ENCODE measurements around the gene KIAA1755. TPM values are rescaled to one million over a fixed set of nuclear protein-coding genes. Genes with fewer than 3 reads are reported as not detected.

Gene KIAA1755
- total and polyA plus RNA-seq, 12 donors, result 2.7 to 7.7 (median 5.2) TPM

- peaks cover 0 to 39% (median 13%) of the 10 kb centered on the region in 9 donors for H3K4me1 ChIP-seq
- H3K4me3 ChIP-seq, result no peak overlapping the region
- no peak overlapping the region for H3K27ac ChIP-seq
- DNase-seq (no peak), ATAC-seq (no peak)
- 82 to 86% methylated on average over 23 of the region's 23 CpGs for WGBS, 2 donors
- no peaks in the 10 kb centered on the region for H3K27me3 ChIP-seq
- intact Hi-C loops (cut with DNase I), result loop anchor here in 4 of 10 donors (5.0 to 10.0 kb wide), 5 partner anchors 38 to 651 kb away; partner anchors contain the start of genes TGM2 (in 1 of the 4) and VSTM2L (in 1 of the 4)
- no peaks in the 10 kb centered on the region for H3K9me3 ChIP-seq
- TF ChIP-seq, protein P1, sequence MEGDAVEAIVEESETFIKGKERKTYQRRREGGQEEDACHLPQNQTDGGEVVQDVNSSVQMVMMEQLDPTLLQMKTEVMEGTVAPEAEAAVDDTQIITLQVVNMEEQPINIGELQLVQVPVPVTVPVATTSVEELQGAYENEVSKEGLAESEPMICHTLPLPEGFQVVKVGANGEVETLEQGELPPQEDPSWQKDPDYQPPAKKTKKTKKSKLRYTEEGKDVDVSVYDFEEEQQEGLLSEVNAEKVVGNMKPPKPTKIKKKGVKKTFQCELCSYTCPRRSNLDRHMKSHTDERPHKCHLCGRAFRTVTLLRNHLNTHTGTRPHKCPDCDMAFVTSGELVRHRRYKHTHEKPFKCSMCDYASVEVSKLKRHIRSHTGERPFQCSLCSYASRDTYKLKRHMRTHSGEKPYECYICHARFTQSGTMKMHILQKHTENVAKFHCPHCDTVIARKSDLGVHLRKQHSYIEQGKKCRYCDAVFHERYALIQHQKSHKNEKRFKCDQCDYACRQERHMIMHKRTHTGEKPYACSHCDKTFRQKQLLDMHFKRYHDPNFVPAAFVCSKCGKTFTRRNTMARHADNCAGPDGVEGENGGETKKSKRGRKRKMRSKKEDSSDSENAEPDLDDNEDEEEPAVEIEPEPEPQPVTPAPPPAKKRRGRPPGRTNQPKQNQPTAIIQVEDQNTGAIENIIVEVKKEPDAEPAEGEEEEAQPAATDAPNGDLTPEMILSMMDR (IDR thresholded peaks at IDR 0.05), result no peak
- H3K36me3 ChIP-seq, result peaks cover 0 to 5% (median 0%) of the 10 kb centered on the region in 9 donors
Measured at GRCh38 chr20:38215194-38216182, 45.0 kb downstream of the KIAA1755 start.

GRCh38 chr20:38214256-38215193 is 46.0 kb downstream of the KIAA1755 start:
- TF ChIP-seq, protein P1 (IDR thresholded peaks at IDR 0.05), result no peak
- Histone ChIP-seq H3K36me3 (peaks cover 0 to 5% (median 0%) of the 10 kb centered on the region in 9 donors), H3K4me1 (peaks cover 0 to 39% (median 14%) of the 10 kb centered on the region in 9 donors), H3K9me3 (no peaks in the 10 kb centered on the region), H3K4me3 (no peak overlapping the region), H3K27me3 (no peaks in the 10 kb centered on the region), H3K27ac (no peak overlapping the region)
- 83 to 84% methylated on average over 19 of the region's 19 CpGs for WGBS, 2 donors
- ATAC-seq, result no peak
- DNase-seq, result no peak
- intact Hi-C loops (cut with DNase I), result loop anchor here in 4 of 10 donors (5.0 to 10.0 kb wide), 5 partner anchors 37 to 650 kb away; partner anchors contain the start of genes TGM2 (in 1 of the 4) and VSTM2L (in 1 of the 4)

GRCh38 chr20:38213607-38213940 is 47.0 kb downstream of the KIAA1755 start:
- Histone ChIP-seq H3K4me1 (peaks cover 4 to 45% (median 21%) of the 10 kb centered on the region in 9 donors), H3K36me3 (no peaks in the 10 kb centered on the region), H3K9me3 (no peaks in the 10 kb centered on the region), H3K27me3 (no peaks in the 10 kb centered on the region), H3K4me3 (no peak overlapping the region), H3K27ac (peak overlapping the region in 5 of 10 donors; percentile 19 to 68 (median 41))
- 93 to 99% methylated on average over 5 of the region's 5 CpGs for WGBS, 2 donors
- TF ChIP-seq, protein P1 (IDR thresholded peaks at IDR 0.05), result no peak
- ATAC-seq (no peak), DNase-seq (no peak)
- intact Hi-C loops (cut with DNase I), result loop anchor here in 2 of 10 donors (10.0 kb wide), 2 partner anchors 309 to 649 kb away; partner anchors contain the start of gene VSTM2L (in 1 of the 2)

All from heart right ventricle (tissue), 16 donors.